Thyroid gland (tissue), 4 donors: Measurements from ENCODE around the gene OSBPL6.

ENCODE experiments used
- CTCF ChIP-seq, 6 experiments: fragments of 200-600 bp in 3 of 6; fragments of 450-650 bp in 3 of 6; sonication (generic) in 3 of 6; IDR thresholded peaks; one replicate each; pipeline ENCODE4 v1.5.1; 2016 to 2019; ENCODE audit warnings: antibody characterized with exemption in 6 of 6, mild to moderate bottlenecking in 2 of 6, inconsistent platforms in 1 of 6, moderate library complexity in 1 of 6
- POLR2A ChIP-seq, 2 donors: fragments of 450-650 bp; IDR thresholded peaks; one replicate each; pipeline ENCODE4 v1.6.1; 2017; ENCODE audit warnings: antibody characterized with exemption in 2 of 2, mild to moderate bottlenecking in 2 of 2, moderate library complexity in 1 of 2

GRCh38 chr2:178250429-178250828 lies 56.1 kb downstream of the OSBPL6 start:
- TF ChIP-seq CTCF (IDR thresholded peaks at IDR 0.05), result no peak
- TF ChIP-seq POLR2A (IDR thresholded peaks at IDR 0.05), result no peak
